WTC11 (cell line): ENCODE results near the gene CDX1. TPM values are rescaled to one million over a fixed set of nuclear protein-coding genes. Genes with fewer than 3 reads are reported as not detected.

Experiments
- ATAC-seq: fragments of 200-7000 bp; cut with Tn5 transposase; 2 replicates; pipeline ENCODE4 v1.10.0; 2021; ENCODE audit warnings: mild to moderate bottlenecking, moderate library complexity
- CTCF ChIA-PET: fragments of 300-600 bp; sonication (Branson Sonifier 250); formaldehyde crosslinking; loops from one replicate; lab custom pipeline; 2021; ENCODE audit warnings: antibody characterized with exemption; lab: Charles Lee
- POLR2A ChIA-PET: fragments of 350-600 bp; sonication (Branson Sonifier 250); formaldehyde crosslinking; loops from one replicate; lab custom pipeline; 2021; ENCODE audit warnings: antibody characterized with exemption; lab: Charles Lee
- DNase-seq: peaks from one replicate; pipeline ENCODE4 v3.0.0; 2021; ENCODE audit warnings: low spot score
- H3K27ac Mint-ChIP-seq: 2 replicates; pipeline ENCODE4 v1.8.0; 2021; ENCODE audit warnings: mixed read lengths
- H3K27me3 Mint-ChIP-seq: 2 replicates; pipeline ENCODE4 v1.8.0; 2021; ENCODE audit warnings: low read depth, mild to moderate bottlenecking, moderate library complexity, mixed read lengths
- H3K36me3 Mint-ChIP-seq: 2 replicates; pipeline ENCODE4 v1.8.0; 2021; ENCODE audit warnings: mixed read lengths
- H3K4me1 Mint-ChIP-seq: 2 replicates; pipeline ENCODE4 v1.8.0; 2022; ENCODE audit warnings: mixed read lengths
- H3K4me3 Mint-ChIP-seq: 2 replicates; pipeline ENCODE4 v1.8.0; 2021; ENCODE audit warnings: mild to moderate bottlenecking, moderate library complexity, mixed read lengths
- H3K9me3 Mint-ChIP-seq: 2 replicates; pipeline ENCODE4 v1.8.0; 2021; ENCODE audit warnings: mixed read lengths
- ESRRA ChIP-seq: sonication (generic); formaldehyde crosslinking; IDR thresholded peaks from 2 replicates; pipeline ENCODE4 v1.8.1; 2022; ENCODE audit warnings: mild to moderate bottlenecking, missing genetic modification reagents, borderline replicate concordance
- KAT7 ChIP-seq: sonication (generic); formaldehyde crosslinking; IDR thresholded peaks from 2 replicates; pipeline ENCODE4 v1.8.1; 2023; ENCODE audit warnings: missing genetic modification reagents, mild to moderate bottlenecking, borderline replicate concordance
- NR2C2 ChIP-seq: sonication (generic); formaldehyde crosslinking; IDR thresholded peaks from 2 replicates; pipeline ENCODE4 v1.8.0; 2022; ENCODE audit warnings: mild to moderate bottlenecking, missing genetic modification reagents
- OVOL2 ChIP-seq: fragments of 250-450 bp; sonication (Bioruptor Pico); IDR thresholded peaks from 2 replicates; pipeline ENCODE4 v1.9.0; 2021; ENCODE audit warnings: mild to moderate bottlenecking, borderline replicate concordance
- SMAD4 ChIP-seq: sonication (generic); formaldehyde crosslinking; IDR thresholded peaks from 2 replicates; pipeline ENCODE4 v1.8.0; 2022; ENCODE audit warnings: mild to moderate bottlenecking, missing genetic modification reagents
- TCF7 ChIP-seq: sonication (generic); formaldehyde crosslinking; IDR thresholded peaks from 2 replicates; pipeline ENCODE4 v1.8.0; 2022; ENCODE audit warnings: mild to moderate bottlenecking, low read depth, missing genetic modification reagents, moderate library complexity
- TP53 ChIP-seq: sonication (generic); formaldehyde crosslinking; IDR thresholded peaks from 2 replicates; pipeline ENCODE4 v1.8.1; 2023; ENCODE audit warnings: mild to moderate bottlenecking, missing genetic modification reagents
- ZNF219 ChIP-seq: sonication (generic); formaldehyde crosslinking; IDR thresholded peaks from 2 replicates; pipeline ENCODE4 v1.8.0; 2023; ENCODE audit warnings: missing genetic modification reagents, mild to moderate bottlenecking, borderline replicate concordance
- ZNF416 ChIP-seq: fragments of 250-450 bp; sonication (Bioruptor Pico); IDR thresholded peaks from 2 replicates; pipeline ENCODE4 v1.9.0; 2021; ENCODE audit warnings: mild to moderate bottlenecking, inconsistent platforms
- total RNA-seq: library from RNA; stranded (reverse); gene quantifications from 3 replicates; pipeline ENCODE4 v1.2.3, GENCODE V29; 2021
- TF ChIP-seq, protein P1 (sequence below): fragments of 250-450 bp; sonication (Bioruptor Pico); IDR thresholded peaks from 2 replicates; pipeline ENCODE4 v1.8.0; 2021; ENCODE audit warnings: mild to moderate bottlenecking
- TF ChIP-seq, protein P2 (sequence below): sonication (generic); formaldehyde crosslinking; IDR thresholded peaks from 2 replicates; pipeline ENCODE4 v1.8.1; 2022; ENCODE audit warnings: mild to moderate bottlenecking, missing genetic modification reagents, moderate library complexity, borderline replicate concordance
- TF ChIP-seq, protein P3 (sequence below): sonication (generic); formaldehyde crosslinking; conservative IDR thresholded peaks from 2 replicates; pipeline ENCODE4 v1.8.1; 2023; ENCODE audit warnings: mild to moderate bottlenecking, low read depth, missing genetic modification reagents, moderate library complexity
- TF ChIP-seq, protein P4 (sequence below): fragments of 250-450 bp; sonication (Bioruptor Pico); conservative IDR thresholded peaks from 2 replicates; pipeline ENCODE4 v1.9.0; 2021; ENCODE audit warnings: mild to moderate bottlenecking
- TF ChIP-seq, protein P5 (sequence below): sonication (generic); formaldehyde crosslinking; IDR thresholded peaks from 2 replicates; pipeline ENCODE4 v1.8.0; 2023; ENCODE audit warnings: mild to moderate bottlenecking, missing genetic modification reagents
- TF ChIP-seq, protein P6 (sequence below): sonication (generic); formaldehyde crosslinking; IDR thresholded peaks from 2 replicates; pipeline ENCODE4 v1.8.1; 2023; ENCODE audit warnings: mild to moderate bottlenecking, missing genetic modification reagents, moderate library complexity
- TF ChIP-seq, protein P7 (sequence below): sonication (generic); formaldehyde crosslinking; IDR thresholded peaks from 2 replicates; pipeline ENCODE4 v1.8.1; 2022; ENCODE audit warnings: low read depth, missing genetic modification reagents, borderline replicate concordance

The CDX1 gene
- total RNA-seq, 1 experiment from 2014 or later: 0.13 TPM

DNA sequence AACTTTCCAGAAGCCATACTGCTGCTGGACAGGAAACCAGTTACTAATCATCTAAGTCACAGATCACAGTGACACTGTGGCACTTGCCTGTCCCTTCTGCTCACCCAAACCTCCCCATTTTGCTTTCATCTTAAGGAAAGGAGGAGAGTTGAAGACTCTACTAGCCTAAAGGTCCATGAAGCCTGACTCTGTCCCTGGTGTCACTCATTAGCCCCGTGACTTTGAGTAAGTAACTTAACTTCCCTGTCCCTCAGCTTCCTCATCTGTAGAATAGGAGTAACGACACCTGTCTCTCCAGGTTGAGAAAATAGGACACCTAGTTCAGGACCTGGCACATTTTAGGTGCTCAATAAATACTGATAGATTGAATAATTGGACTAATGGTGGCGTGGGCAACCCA, 22.7 kb downstream of the CDX1 start:
- DNase-seq (no peak), ATAC-seq (no peak)
- Mint-ChIP-seq H3K27me3 (peaks cover 86% of the 10 kb centered on the region), H3K4me3 (peak overlapping the region; percentile 55), H3K27ac (no peak overlapping the region), H3K36me3 (no peaks in the 10 kb centered on the region), H3K9me3 (no peaks in the 10 kb centered on the region)
- CTCF ChIA-PET: interaction anchor here (2.0 to 2.2 kb wide), 2 partner anchors 13 to 16 kb away, joined by 7 to 19 read pairs; no protein-coding TSS in a partner anchor
- POLR2A ChIA-PET: no interaction called here
- TF ChIP-seq, protein P1, sequence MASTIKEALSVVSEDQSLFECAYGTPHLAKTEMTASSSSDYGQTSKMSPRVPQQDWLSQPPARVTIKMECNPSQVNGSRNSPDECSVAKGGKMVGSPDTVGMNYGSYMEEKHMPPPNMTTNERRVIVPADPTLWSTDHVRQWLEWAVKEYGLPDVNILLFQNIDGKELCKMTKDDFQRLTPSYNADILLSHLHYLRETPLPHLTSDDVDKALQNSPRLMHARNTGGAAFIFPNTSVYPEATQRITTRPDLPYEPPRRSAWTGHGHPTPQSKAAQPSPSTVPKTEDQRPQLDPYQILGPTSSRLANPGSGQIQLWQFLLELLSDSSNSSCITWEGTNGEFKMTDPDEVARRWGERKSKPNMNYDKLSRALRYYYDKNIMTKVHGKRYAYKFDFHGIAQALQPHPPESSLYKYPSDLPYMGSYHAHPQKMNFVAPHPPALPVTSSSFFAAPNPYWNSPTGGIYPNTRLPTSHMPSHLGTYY: no peak
- TF ChIP-seq, protein P2, sequence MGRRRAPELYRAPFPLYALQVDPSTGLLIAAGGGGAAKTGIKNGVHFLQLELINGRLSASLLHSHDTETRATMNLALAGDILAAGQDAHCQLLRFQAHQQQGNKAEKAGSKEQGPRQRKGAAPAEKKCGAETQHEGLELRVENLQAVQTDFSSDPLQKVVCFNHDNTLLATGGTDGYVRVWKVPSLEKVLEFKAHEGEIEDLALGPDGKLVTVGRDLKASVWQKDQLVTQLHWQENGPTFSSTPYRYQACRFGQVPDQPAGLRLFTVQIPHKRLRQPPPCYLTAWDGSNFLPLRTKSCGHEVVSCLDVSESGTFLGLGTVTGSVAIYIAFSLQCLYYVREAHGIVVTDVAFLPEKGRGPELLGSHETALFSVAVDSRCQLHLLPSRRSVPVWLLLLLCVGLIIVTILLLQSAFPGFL (CRISPR knock-in tag): no peak
- TF ChIP-seq, protein P3, sequence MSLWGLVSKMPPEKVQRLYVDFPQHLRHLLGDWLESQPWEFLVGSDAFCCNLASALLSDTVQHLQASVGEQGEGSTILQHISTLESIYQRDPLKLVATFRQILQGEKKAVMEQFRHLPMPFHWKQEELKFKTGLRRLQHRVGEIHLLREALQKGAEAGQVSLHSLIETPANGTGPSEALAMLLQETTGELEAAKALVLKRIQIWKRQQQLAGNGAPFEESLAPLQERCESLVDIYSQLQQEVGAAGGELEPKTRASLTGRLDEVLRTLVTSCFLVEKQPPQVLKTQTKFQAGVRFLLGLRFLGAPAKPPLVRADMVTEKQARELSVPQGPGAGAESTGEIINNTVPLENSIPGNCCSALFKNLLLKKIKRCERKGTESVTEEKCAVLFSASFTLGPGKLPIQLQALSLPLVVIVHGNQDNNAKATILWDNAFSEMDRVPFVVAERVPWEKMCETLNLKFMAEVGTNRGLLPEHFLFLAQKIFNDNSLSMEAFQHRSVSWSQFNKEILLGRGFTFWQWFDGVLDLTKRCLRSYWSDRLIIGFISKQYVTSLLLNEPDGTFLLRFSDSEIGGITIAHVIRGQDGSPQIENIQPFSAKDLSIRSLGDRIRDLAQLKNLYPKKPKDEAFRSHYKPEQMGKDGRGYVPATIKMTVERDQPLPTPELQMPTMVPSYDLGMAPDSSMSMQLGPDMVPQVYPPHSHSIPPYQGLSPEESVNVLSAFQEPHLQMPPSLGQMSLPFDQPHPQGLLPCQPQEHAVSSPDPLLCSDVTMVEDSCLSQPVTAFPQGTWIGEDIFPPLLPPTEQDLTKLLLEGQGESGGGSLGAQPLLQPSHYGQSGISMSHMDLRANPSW (CRISPR knock-in tag): no peak
- TF ChIP-seq, protein P4, sequence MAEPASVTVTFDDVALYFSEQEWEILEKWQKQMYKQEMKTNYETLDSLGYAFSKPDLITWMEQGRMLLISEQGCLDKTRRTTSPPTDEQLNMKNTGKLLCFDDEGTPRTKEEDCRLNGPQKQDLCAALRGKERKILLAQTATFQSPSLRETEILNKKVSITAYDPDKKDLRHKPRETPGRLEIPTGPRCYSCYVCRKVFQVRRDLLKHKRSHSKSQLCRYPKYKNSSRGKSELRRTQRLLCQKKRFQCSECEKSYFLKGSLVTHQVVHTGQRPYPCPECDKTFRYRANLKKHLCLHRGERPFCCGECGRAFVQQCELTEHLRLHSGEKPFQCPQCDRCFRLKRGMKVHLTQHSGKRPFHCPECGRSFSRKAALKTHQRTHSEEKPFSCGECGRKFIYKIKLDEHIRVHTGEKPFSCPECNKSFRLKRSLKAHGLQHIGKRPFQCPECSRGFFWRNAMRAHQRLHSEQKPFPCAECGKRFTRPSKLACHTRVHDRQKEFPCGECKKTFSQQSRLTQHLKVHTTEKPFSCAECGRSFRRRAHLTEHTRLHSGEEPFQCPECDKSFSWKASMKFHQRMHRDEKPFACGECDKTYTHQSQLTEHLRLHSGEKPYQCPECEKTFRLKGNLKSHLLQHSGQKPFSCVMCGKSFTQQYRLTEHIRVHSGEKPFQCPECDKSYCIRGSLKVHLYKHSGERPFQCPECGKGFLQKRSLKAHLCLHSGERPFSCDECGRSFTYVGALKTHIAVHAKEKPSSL (CRISPR knock-in tag): no peak
- TF ChIP-seq TCF7 (no peak), NR2C2 (CRISPR knock-in tag) (no peak), SMAD4 (CRISPR knock-in tag) (no peak)
- TF ChIP-seq, protein P5, sequence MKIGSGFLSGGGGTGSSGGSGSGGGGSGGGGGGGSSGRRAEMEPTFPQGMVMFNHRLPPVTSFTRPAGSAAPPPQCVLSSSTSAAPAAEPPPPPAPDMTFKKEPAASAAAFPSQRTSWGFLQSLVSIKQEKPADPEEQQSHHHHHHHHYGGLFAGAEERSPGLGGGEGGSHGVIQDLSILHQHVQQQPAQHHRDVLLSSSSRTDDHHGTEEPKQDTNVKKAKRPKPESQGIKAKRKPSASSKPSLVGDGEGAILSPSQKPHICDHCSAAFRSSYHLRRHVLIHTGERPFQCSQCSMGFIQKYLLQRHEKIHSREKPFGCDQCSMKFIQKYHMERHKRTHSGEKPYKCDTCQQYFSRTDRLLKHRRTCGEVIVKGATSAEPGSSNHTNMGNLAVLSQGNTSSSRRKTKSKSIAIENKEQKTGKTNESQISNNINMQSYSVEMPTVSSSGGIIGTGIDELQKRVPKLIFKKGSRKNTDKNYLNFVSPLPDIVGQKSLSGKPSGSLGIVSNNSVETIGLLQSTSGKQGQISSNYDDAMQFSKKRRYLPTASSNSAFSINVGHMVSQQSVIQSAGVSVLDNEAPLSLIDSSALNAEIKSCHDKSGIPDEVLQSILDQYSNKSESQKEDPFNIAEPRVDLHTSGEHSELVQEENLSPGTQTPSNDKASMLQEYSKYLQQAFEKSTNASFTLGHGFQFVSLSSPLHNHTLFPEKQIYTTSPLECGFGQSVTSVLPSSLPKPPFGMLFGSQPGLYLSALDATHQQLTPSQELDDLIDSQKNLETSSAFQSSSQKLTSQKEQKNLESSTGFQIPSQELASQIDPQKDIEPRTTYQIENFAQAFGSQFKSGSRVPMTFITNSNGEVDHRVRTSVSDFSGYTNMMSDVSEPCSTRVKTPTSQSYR (CRISPR knock-in tag): no peak
- TF ChIP-seq, protein P6, sequence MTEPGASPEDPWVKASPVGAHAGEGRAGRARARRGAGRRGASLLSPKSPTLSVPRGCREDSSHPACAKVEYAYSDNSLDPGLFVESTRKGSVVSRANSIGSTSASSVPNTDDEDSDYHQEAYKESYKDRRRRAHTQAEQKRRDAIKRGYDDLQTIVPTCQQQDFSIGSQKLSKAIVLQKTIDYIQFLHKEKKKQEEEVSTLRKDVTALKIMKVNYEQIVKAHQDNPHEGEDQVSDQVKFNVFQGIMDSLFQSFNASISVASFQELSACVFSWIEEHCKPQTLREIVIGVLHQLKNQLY (CRISPR knock-in tag): no peak
- TF ChIP-seq, all 79 proteins: peak for 0
- peaks cover 28% of the 10 kb centered on the region for H3K4me1 Mint-ChIP-seq

DNA sequence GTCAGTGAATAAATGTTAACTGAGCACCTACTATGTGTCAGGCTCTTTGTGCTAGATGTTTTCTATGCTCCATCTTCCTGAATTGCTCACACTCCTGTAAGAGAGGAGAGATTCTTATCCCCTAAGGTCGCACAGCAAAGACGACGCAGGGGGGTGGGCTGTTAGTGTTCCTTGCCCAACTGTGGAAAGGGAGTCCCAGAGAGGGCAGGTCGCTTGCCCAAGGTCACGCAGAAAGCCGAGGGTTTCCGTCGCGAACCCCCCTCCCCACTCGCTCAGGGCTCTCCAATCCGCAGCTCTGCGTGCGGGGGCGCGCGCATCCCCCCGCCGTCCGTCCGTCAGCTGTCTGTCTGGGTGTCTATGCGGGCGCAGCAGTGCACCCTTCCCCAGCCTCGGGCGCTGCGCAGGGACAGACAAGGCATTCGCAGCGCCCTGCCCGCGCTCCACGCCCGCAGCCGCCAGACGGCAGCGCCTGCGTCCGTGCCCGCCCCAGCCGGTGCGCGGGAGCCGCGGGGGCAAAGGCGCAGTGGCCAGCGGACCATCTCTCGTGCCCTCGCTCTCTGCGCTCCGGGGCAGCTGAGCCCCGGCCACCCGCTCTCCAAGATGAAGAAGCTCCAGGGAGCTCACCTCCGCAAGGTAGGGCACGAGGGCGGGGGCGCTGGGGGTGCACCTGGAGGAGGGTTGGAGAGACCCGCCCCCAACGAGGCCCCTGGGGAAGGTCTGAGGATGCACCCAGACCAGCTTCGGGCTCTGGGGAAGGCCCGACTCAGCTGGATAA, 23.3 kb downstream of the CDX1 start, which contains the start of gene SLC6A7:
SLC6A7 (plus strand) TSS at position 335 of the 775 bp plus-strand sequence; CDS start at position 601, 266 bp downstream.
- Mint-ChIP-seq H3K36me3 (no peaks in the 10 kb centered on the region), H3K27me3 (peaks cover 81% of the 10 kb centered on the region), H3K4me1 (peaks cover 24% of the 10 kb centered on the region), H3K4me3 (peak within 1 kb of the TSS; percentile 55), H3K27ac (no peak within 1 kb of the TSS), H3K9me3 (no peaks in the 10 kb centered on the region)
- DNase-seq (no peak), ATAC-seq (peak; percentile 49)
- ChIA-PET POLR2A (interaction anchor here (0.6 to 1.1 kb wide), 2 partner anchors 31 to 33 kb away, joined by 3 read pairs; no protein-coding TSS in a partner anchor), CTCF (interaction anchor here (0.9 to 2.2 kb wide), 5 partner anchors 14 to 67 kb away, joined by 3 to 19 read pairs (median 6); partner anchors contain the start of gene CDX1)
- 0 out of 2 replicates have a peak, but pooled peaks have one; percentile 54 for TF ChIP-seq ESRRA (CRISPR knock-in tag)
- TF ChIP-seq, protein P3 (CRISPR knock-in tag): 0 out of 2 replicates have a peak, but pooled peaks have one; percentile 28
- peak; percentile 73; the same call in 1 of the 2 replicates for TF ChIP-seq TP53 (CRISPR knock-in tag)
- TF ChIP-seq KAT7 (CRISPR knock-in tag): 0 out of 2 replicates have a peak, but pooled peaks have one; percentile 43
- TF ChIP-seq OVOL2 (CRISPR knock-in tag): no peak
- TF ChIP-seq, protein P7, sequence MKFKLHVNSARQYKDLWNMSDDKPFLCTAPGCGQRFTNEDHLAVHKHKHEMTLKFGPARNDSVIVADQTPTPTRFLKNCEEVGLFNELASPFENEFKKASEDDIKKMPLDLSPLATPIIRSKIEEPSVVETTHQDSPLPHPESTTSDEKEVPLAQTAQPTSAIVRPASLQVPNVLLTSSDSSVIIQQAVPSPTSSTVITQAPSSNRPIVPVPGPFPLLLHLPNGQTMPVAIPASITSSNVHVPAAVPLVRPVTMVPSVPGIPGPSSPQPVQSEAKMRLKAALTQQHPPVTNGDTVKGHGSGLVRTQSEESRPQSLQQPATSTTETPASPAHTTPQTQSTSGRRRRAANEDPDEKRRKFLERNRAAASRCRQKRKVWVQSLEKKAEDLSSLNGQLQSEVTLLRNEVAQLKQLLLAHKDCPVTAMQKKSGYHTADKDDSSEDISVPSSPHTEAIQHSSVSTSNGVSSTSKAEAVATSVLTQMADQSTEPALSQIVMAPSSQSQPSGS (CRISPR knock-in tag): no peak
- TF ChIP-seq ZNF219 (CRISPR knock-in tag): no peak
- TF ChIP-seq ZNF416 (CRISPR knock-in tag): no peak
